Fibroblast of lung (primary cell): ENCODE results near the gene BBLN.

Experiments used
- CTCF ChIP-seq, 2 donors: IDR thresholded peaks in 1 of 2; conservative IDR thresholded peaks in 1 of 2; 1 replicate in 1 of 2; 2 replicates in 1 of 2; pipeline ENCODE4 v1.5.1; 2011 to 2012; ENCODE audit warnings: low read length in 2 of 2, control low read depth in 1 of 2, inconsistent platforms in 1 of 2, low read depth in 1 of 2, mild to moderate bottlenecking in 1 of 2
- EZH2 ChIP-seq: IDR thresholded peaks from 2 replicates; pipeline ENCODE4 v1.5.1; 2012; ENCODE audit warnings: low read length, control low read depth, mild to moderate bottlenecking; ENCODE audit errors: missing control alignments

GRCh38 chr9:128205296-128205944 is 45.4 kb downstream of the BBLN start:
- TF ChIP-seq CTCF (conservative IDR thresholded peaks at IDR 0.05 in 1 of 2, IDR thresholded peaks at IDR 0.05 in 1 of 2; ENCODE audit: low read depth in 1 of 2, low read length in 2 of 2) (no peak), EZH2 (no peak)
